SH-SY5Y (cell line): ENCODE measurements around the gene TMEM87B.

Experiments
- GATA2 ChIP-seq: IDR thresholded peaks from 2 replicates; pipeline ENCODE4 v1.6.1; 2011; ENCODE audit warnings: mild to moderate bottlenecking, low read depth, low read length
- GATA3 ChIP-seq: IDR thresholded peaks from 2 replicates; pipeline ENCODE4 v1.6.1; 2011; ENCODE audit warnings: low read depth, mild to moderate bottlenecking, low read length, moderate library complexity

GRCh38 chr2:112095681-112096080 lies 40.6 kb downstream of the TMEM87B start:
- no peak for TF ChIP-seq GATA3
- no peak for TF ChIP-seq GATA2
